ENCODE measurements around the gene TMC5.

TMC5 gene

GRCh38 chr16:19548144-19548543, 130.5 kb downstream of the TMC5 start:
- no peak for FAIRE-seq
